Middle frontal gyrus (tissue), 1 donor: ENCODE results near the gene FOLH1.
"Not testable (repeated sequence)": the region's sequence is repeated elsewhere in the genome, so short reads cannot be mapped to it uniquely, and the experiment has no call there.

Source experiments
- DNase-seq: peaks from one replicate; pipeline ENCODE4 v3.0.0-alpha.2; 2015; ENCODE audit warnings: low spot score; ENCODE audit errors: extremely low spot score

FOLH1 gene

DNA sequence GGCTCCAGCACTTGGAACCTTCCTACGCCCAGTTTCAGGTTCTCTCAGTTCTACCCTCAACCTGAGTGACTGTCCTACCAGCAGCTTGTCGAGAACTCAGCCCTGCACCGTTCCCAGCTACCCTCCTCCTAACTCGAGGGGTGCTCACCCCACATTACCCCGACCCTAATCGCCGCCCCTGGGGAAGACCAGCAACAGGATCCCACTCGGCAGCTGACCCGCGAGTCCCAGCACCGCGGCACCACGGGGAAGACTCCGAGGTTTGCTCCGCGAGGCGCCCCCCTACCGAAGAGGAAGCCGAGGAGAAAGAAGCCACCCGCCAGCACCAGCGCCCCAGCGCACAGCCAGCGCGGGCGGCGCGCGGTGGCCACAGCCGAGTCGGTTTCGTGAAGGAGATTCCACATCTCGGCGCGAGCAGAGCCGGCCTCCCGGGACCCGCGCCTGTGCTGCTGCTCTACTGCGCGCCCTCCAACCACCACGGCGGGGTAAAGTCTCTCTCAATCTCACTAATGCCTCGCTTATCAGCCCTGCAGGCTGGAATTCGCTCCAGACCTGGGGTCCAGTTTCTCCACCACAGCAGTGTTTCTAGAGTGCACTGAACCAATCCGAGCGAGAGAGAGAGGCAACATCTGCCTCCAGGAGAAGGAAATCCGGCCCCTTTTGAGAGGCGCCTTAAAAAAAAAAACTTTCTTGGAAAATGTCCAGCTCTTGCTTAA is at the start of gene FOLH1:
FOLH1 (minus strand) TSS at position 597 of the 716 bp plus-strand sequence; CDS start at position 404, 193 bp downstream.
- no peak for DNase-seq

DNA sequence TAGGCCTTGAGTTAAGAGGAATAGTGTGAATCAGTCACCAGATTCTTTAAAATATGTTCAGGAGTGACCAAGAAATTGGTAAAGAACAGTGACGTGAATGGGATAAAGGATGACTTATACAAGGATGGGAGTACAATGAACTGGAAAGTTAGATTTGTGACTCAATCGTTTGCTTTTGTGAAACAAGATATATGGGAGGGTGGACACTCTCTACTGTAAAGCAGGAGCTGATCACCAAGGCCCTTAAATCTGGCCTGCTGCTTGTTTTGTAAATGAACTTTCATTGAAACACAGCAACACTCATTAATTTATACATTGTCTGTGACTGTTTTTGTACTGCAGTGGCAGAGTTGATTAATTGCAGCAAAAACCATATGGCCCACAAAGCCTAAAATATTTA is 46.7 kb upstream of the FOLH1 start:
- not testable (repeated sequence) for DNase-seq

DNA sequence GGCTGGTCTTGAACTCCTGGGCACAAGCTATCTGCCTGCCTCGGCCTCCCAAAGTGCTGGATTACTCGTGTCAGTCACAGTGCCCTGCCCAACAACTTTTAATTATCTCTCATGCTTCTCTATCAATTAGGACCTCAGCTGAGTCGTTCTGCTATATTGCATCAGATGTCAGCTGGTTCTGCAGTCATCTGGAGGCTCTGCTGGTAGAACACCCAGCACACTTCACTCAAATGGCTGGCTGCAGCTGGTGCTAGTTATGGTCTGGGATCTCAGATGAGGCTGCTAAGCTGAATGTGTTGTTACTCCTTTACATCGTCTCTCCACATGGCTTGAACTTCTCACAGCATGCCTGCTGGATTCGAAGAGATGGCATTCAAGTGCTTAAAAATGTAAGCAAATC is 42.8 kb upstream of the FOLH1 start:
- DNase-seq, result not testable (repeated sequence)

DNA sequence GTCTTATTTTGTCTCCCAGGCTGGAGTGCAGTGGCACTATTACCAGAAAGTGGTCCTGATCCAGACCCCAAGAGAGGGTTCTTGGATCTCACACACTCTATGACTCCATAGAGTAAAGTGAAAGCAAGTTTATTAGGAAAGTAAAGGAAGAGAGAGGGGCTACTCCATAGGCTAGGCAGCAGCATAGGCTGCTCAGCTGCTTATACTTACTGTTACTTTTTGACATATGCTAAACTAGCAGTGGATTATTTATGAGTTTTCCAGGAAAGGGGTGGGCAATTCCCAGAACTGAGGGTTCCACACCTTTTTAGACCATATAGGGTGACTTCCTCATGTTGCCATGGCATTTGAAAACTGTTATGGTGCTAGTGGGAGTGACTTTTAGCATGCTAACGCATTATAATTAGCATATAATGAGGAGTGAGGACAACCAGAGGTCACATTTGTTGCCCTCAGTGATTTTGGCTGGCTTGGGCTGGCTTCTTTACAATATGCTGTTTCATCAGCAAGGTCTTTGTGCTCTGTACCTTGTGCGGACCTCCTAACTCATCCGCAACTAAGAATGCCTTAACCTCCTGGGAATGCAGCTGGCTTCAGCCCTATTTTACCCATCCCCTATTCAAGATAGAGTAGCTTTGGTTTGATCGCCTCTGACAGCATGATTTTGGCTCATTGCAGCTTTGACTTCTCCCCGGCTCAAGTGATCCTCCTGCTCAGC is 42.2 kb upstream of the FOLH1 start:
- not testable (repeated sequence) for DNase-seq

DNA sequence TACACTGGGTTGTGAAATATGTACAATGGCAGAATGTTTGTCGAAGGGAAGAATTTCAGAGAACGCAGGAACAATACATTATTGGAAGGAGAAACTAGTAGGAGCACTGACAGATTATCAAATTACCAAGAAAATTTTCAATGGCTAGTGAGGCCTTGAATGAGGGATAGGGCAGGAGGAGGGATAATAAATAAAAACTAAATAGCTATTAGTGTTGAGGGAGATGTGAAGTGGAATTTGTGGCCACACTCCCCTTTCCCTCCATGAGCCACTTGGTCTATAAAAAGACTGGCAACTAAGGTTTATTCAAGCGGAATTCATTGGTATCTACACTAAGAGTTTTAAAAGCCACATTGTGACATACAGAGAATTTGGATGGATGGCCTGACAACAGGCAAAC is 41.0 kb upstream of the FOLH1 start:
- not testable (repeated sequence) for DNase-seq

GRCh38 chr11:49233685-49234084 is 25.3 kb upstream of the FOLH1 start:
- not testable (repeated sequence) for DNase-seq

DNA sequence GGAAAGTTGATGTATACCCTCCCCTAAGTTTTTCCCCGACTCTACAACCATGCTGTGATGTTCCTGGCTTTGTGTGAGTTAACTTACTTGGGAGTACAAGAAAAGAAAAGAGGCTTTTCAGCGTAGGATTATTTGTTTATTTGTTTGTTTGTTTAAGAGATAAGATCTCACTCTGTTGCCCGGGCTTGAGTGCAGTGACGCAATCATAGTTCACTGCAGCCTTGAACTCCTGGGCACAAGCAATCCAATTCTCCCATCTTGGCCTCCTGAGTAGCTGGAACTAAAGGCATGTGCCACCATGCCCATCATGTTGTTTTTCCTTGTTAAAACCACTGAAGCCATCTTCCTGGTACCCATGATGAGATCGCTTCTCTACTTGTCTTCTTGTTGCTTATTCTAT is 24.6 kb upstream of the FOLH1 start:
- not testable (repeated sequence) for DNase-seq

- DNase-seq, result not testable (repeated sequence)
Observed at GRCh38 chr11:49231725-49232124, 23.3 kb upstream of the FOLH1 start.

- DNase-seq, result not testable (repeated sequence)
Observed at GRCh38 chr11:49230534-49230933, 22.1 kb upstream of the FOLH1 start.

DNA sequence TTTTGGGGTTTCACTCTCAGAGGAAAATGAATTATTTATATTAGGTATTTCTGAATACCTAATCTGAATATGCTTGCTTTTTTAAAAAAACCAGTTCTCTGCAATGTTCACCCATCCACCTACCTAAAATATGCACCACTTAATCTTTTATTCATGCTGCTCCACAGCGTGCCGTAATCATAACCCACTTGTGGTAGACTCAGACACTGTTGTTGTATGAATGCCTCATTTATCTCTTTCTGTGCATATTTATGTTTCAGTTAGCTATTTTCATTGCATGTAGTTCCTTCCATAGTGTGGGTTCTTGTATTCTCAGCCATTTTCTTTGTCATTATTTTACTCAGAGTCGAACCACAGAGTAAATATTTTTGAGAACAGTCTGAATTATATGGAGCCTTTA is 21.6 kb upstream of the FOLH1 start:
- not testable (repeated sequence) for DNase-seq

DNA sequence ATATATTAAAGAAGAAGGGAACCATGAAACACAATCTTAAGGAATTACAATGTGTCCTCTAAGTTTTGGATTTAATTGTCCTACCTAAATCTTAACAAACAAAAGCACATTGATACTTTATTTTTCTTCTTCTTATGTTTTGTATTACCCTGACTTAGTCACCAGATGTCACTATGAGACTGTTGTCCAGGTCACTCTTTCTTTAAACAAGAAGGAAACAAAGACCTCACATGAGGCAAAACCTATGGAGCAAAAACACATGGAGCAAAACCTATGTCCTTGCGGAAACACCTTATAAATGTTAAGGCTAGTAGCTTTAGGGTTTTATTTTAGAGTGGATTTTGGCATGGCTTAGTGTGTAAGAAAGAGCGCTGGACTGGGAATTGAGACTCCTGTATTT is 20.7 kb upstream of the FOLH1 start:
- DNase-seq, result not testable (repeated sequence)

- DNase-seq, result not testable (repeated sequence)
Observed at GRCh38 chr11:49225255-49225785, 16.9 kb upstream of the FOLH1 start.

DNA sequence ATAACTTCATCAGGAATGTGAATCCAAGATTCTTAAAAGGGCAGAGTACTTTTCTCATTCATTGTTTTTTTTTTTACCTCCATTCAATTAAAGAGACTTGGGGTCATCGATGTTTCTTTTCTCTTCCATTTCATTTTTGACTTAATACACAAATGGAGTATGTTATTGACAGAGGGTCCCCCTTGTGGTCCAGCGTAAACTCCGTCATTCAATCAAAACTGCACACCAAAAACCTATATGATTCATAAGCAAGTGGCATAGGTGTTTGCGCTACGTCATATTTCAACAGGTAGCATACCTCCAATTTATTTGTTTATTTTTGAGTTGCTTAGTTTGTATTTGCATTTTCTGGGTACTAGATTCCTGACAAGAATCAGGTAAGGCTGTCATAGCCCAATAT is 12.7 kb upstream of the FOLH1 start:
- DNase-seq, result no peak

- DNase-seq, result no peak
Observed at GRCh38 chr11:49213026-49213560, 4.7 kb upstream of the FOLH1 start.

GRCh38 chr11:49206999-49207398 is 1.4 kb downstream of the FOLH1 start:
- not testable (repeated sequence) for DNase-seq

GRCh38 chr11:49202287-49202976 is 6.0 kb downstream of the FOLH1 start:
- DNase-seq, result no peak

GRCh38 chr11:49196775-49197174 is 11.6 kb downstream of the FOLH1 start:
- not testable (repeated sequence) for DNase-seq

GRCh38 chr11:49196002-49196401 is 12.4 kb downstream of the FOLH1 start:
- DNase-seq, result not testable (repeated sequence)

GRCh38 chr11:49190287-49190686 is 18.1 kb downstream of the FOLH1 start:
- DNase-seq, result not testable (repeated sequence)

DNA sequence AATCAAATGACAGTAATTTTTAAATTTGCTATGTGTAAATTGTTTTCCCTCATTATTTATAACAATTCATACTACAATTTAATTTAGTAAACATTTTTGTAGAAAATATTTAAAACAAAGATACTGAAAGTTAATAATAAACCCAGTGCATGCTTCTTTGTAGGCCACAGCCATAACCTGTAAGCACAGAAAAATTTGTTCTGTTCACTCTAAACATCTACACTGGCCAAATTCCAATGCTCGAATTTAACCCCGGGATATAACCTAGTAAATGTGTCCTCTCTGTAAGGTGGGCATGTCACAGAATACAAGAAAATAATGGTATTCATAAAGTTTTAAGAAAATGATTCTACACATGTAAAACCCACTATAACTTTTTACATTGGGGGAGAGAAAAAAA is 22.2 kb downstream of the FOLH1 start:
- not testable (repeated sequence) for DNase-seq

- DNase-seq, result not testable (repeated sequence)
Observed at GRCh38 chr11:49185597-49185996, 22.8 kb downstream of the FOLH1 start.
